Trophoblast cell (in vitro differentiated cells and primary cell): ENCODE measurements around the gene PDE4D.

ENCODE experiments used
- DNase-seq, 2 donors: peaks; one replicate each; pipeline ENCODE4 v3.0.0-alpha.2; 2016
- H2AFZ ChIP-seq: 2 replicates; pipeline ENCODE4 v1.6.1; 2013; ENCODE audit warnings: low read length, moderate library complexity, mild to moderate bottlenecking; ENCODE audit not compliant: insufficient read depth, poor library complexity
- H2AK5ac ChIP-seq: 2 replicates; pipeline ENCODE4 v1.6.1; 2013; ENCODE audit warnings: mild to moderate bottlenecking, low read length
- H2BK120ac ChIP-seq: 2 replicates; pipeline ENCODE4 v1.6.1; 2013; ENCODE audit warnings: low read length, mild to moderate bottlenecking, moderate library complexity; ENCODE audit not compliant: insufficient read depth, poor library complexity
- H2BK12ac ChIP-seq: 2 replicates; pipeline ENCODE4 v1.6.1; 2013; ENCODE audit warnings: mild to moderate bottlenecking, low read length, moderate library complexity
- H2BK5ac ChIP-seq: 2 replicates; pipeline ENCODE4 v1.6.1; 2013; ENCODE audit warnings: low read length, low read depth, moderate library complexity, mild to moderate bottlenecking; ENCODE audit not compliant: poor library complexity
- H3K14ac ChIP-seq: 2 replicates; pipeline ENCODE4 v1.6.1; 2013; ENCODE audit warnings: mild to moderate bottlenecking, low read length
- H3K18ac ChIP-seq: 2 replicates; pipeline ENCODE4 v1.6.1; 2013; ENCODE audit warnings: mild to moderate bottlenecking, low read length
- H3K23ac ChIP-seq: 2 replicates; pipeline ENCODE4 v1.6.1; 2013; ENCODE audit warnings: low read length
- H3K27ac ChIP-seq: 2 replicates; pipeline ENCODE4 v1.5.1; 2013; ENCODE audit warnings: low read depth, mild to moderate bottlenecking, inconsistent platforms, low read length, moderate library complexity
- H3K27me3 ChIP-seq: 2 replicates; pipeline ENCODE4 v1.6.1; 2013; ENCODE audit warnings: inconsistent platforms, mild to moderate bottlenecking, low read length, moderate library complexity; ENCODE audit not compliant: insufficient read depth
- H3K36me3 ChIP-seq, 2 experiments: 1 replicate in 1 of 2; 2 replicates in 1 of 2; pipeline ENCODE4 v1.6.1; 2013; ENCODE audit warnings: low read length in 2 of 2, mild to moderate bottlenecking in 2 of 2, moderate library complexity in 1 of 2; ENCODE audit not compliant: insufficient read depth in 2 of 2, control insufficient read depth in 1 of 2
- H3K4ac ChIP-seq: 2 replicates; pipeline ENCODE4 v1.6.1; 2013; ENCODE audit warnings: low read depth, mild to moderate bottlenecking, low read length, moderate library complexity
- H3K4me1 ChIP-seq, 2 experiments: 1 replicate in 1 of 2; 2 replicates in 1 of 2; pipeline ENCODE4 v1.6.1; 2013; ENCODE audit warnings: low read length in 2 of 2, mild to moderate bottlenecking in 2 of 2, moderate library complexity in 1 of 2; ENCODE audit not compliant: insufficient read depth in 2 of 2, control insufficient read depth in 1 of 2
- H3K4me2 ChIP-seq: 2 replicates; pipeline ENCODE4 v1.6.1; 2013; ENCODE audit warnings: inconsistent platforms, mild to moderate bottlenecking, low read length, moderate library complexity
- H3K4me3 ChIP-seq: 2 replicates; pipeline ENCODE4 v1.5.1; 2013; ENCODE audit warnings: mild to moderate bottlenecking, low read depth, low read length, inconsistent platforms
- H3K79me1 ChIP-seq: one replicate; pipeline ENCODE4 v1.6.1; 2013; ENCODE audit warnings: low read length
- H3K79me2 ChIP-seq: 2 replicates; pipeline ENCODE4 v1.6.1; 2013; ENCODE audit warnings: low read length, mild to moderate bottlenecking; ENCODE audit not compliant: control insufficient read depth, insufficient read depth, poor library complexity
- H3K9ac ChIP-seq: 2 replicates; pipeline ENCODE4 v1.6.1; 2013; ENCODE audit warnings: mild to moderate bottlenecking, low read length
- H3K9me3 ChIP-seq: 2 replicates; pipeline ENCODE4 v1.6.1; 2013; ENCODE audit warnings: low read depth, mild to moderate bottlenecking, control low read depth, inconsistent platforms, low read length; ENCODE audit not compliant: insufficient read depth
- H4K12ac ChIP-seq: 2 replicates; pipeline ENCODE4 v1.6.1; 2013; ENCODE audit warnings: low read depth, mild to moderate bottlenecking, low read length, moderate library complexity
- H4K8ac ChIP-seq: 2 replicates; pipeline ENCODE4 v1.6.1; 2013; ENCODE audit warnings: low read depth, mild to moderate bottlenecking, low read length, moderate library complexity
- H4K91ac ChIP-seq: one replicate; pipeline ENCODE4 v1.6.1; 2013; ENCODE audit warnings: low read depth, mild to moderate bottlenecking, low read length, moderate library complexity
- whole genome bisulfite sequencing: extraction: QIAGEN DNeasy Blood & Tissue Kit; methylation state at CpG from one replicate; pipeline ENCODE4 v1.1.7; 2013; ENCODE audit warnings: missing lambda C conversion rate; ENCODE audit not compliant: insufficient read length, insufficient coverage; ENCODE audit errors: extremely low coverage; 5-methylcytosine and 5-hydroxymethylcytosine counted together

PDE4D gene

DNA sequence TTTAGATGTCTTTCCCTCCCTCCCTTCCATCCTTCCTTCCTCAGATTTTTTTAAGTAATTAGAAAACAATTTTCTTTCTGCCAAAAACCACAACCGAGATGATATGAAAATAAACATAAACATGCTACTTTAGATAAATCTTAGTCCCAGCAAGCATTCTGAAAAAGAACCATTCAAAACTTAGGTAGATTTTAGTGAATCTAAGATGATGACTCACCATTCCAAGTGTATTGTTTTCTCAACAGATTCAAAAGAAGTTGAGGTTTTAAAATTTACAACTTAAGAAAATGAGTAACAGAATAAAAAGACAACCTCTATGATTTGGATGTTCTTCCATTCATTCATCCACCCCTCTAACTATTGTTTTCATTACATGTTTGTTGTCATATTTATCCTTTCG lies 465.1 kb downstream of the PDE4D start:
- H3K14ac ChIP-seq: no peak overlapping the region
- H2BK120ac ChIP-seq: no peak overlapping the region
- H3K9ac ChIP-seq: no peak overlapping the region
- WGBS: no CpG with 5 or more reads among the region's 2 CpGs
- no peaks in the 10 kb centered on the region for H3K36me3 ChIP-seq
- no peak overlapping the region for H3K4me3 ChIP-seq
- no peak overlapping the region for H2BK5ac ChIP-seq
- no peaks in the 10 kb centered on the region for H3K9me3 ChIP-seq
- no peak for DNase-seq
- H3K27ac ChIP-seq: no peak overlapping the region
- H2AFZ ChIP-seq: no peak overlapping the region
- H3K79me2 ChIP-seq: no peaks in the 10 kb centered on the region
- no peaks in the 10 kb centered on the region for H3K4me1 ChIP-seq
- H2AK5ac ChIP-seq: no peak overlapping the region
- H3K4ac ChIP-seq: no peak overlapping the region
- H3K4me2 ChIP-seq: no peak overlapping the region
- no peak overlapping the region for H4K91ac ChIP-seq
- no peak overlapping the region for H3K23ac ChIP-seq
- no peak overlapping the region for H3K18ac ChIP-seq
- H3K79me1 ChIP-seq: no peaks in the 10 kb centered on the region
- no peak overlapping the region for H4K8ac ChIP-seq
- no peaks in the 10 kb centered on the region for H3K27me3 ChIP-seq
- H2BK12ac ChIP-seq: no peak overlapping the region
- H4K12ac ChIP-seq: no peak overlapping the region

DNA sequence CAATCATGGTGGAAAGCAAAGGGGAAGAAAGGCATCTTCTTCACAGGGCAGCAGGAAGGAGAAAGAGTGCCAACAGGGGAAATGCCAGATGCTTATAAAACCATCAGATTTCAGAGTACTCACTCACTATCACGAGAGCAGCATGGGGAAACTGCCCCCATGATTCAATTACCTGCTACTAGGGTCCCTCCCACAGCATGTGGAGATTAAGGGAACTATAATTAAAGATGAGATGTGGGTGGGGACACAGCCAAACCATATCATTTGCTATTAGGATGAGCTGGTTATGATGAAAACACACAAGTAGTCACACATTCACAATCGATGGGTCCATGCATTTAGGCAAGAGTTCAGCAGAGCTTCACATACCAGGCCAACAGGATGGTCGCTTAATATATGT lies 469.0 kb downstream of the PDE4D start:
- no peaks in the 10 kb centered on the region for H3K79me1 ChIP-seq
- no CpG with 5 or more reads among the region's 3 CpGs for WGBS
- H3K4me3 ChIP-seq: no peak overlapping the region
- H3K4ac ChIP-seq: no peak overlapping the region
- H3K9me3 ChIP-seq: no peaks in the 10 kb centered on the region
- no peak overlapping the region for H2BK120ac ChIP-seq
- no peak overlapping the region for H3K14ac ChIP-seq
- no peaks in the 10 kb centered on the region for H3K79me2 ChIP-seq
- no peak overlapping the region for H3K27ac ChIP-seq
- no peak overlapping the region for H3K4me2 ChIP-seq
- no peak overlapping the region for H2AFZ ChIP-seq
- no peaks in the 10 kb centered on the region for H3K36me3 ChIP-seq
- no peak overlapping the region for H2BK5ac ChIP-seq
- no peak overlapping the region for H4K91ac ChIP-seq
- H3K4me1 ChIP-seq: no peaks in the 10 kb centered on the region
- H4K8ac ChIP-seq: no peak overlapping the region
- H4K12ac ChIP-seq: no peak overlapping the region
- no peak overlapping the region for H3K9ac ChIP-seq
- H3K27me3 ChIP-seq: no peaks in the 10 kb centered on the region
- DNase-seq: no peak
- H2AK5ac ChIP-seq: no peak overlapping the region
- no peak overlapping the region for H3K23ac ChIP-seq
- no peak overlapping the region for H3K18ac ChIP-seq
- H2BK12ac ChIP-seq: no peak overlapping the region

DNA sequence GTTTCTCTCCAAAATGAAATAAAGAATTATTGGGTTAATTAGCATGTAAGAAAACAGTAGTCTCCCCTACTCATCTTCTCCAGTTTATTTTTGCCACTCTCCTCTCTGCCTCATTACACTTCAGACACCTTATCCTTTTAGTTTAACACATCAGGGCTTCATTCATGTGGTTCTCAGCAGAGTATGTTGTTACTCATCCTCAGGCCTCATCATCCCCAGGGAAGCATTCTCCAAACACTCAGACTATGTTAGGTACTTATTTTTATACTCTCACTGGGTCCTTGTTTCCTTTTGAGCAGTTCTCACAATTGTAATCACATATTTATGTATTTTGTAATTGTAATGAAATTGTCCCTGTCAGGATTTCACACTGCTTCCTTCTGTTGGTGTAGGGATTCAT lies 470.5 kb downstream of the PDE4D start:
- no peak overlapping the region for H3K4me3 ChIP-seq
- H3K27me3 ChIP-seq: no peaks in the 10 kb centered on the region
- H3K9ac ChIP-seq: no peak overlapping the region
- no peak overlapping the region for H2AK5ac ChIP-seq
- no peak overlapping the region for H3K14ac ChIP-seq
- no peak overlapping the region for H4K8ac ChIP-seq
- no peak overlapping the region for H2AFZ ChIP-seq
- no peak overlapping the region for H2BK5ac ChIP-seq
- H3K23ac ChIP-seq: no peak overlapping the region
- H3K4me2 ChIP-seq: no peak overlapping the region
- H2BK120ac ChIP-seq: no peak overlapping the region
- no peak overlapping the region for H3K4ac ChIP-seq
- H2BK12ac ChIP-seq: no peak overlapping the region
- no peak overlapping the region for H4K12ac ChIP-seq
- H3K4me1 ChIP-seq: no peaks in the 10 kb centered on the region
- peak; percentile 43 to 69 for DNase-seq
- H3K79me1 ChIP-seq: no peaks in the 10 kb centered on the region
- H3K79me2 ChIP-seq: no peaks in the 10 kb centered on the region
- no peak overlapping the region for H3K27ac ChIP-seq
- no peaks in the 10 kb centered on the region for H3K9me3 ChIP-seq
- H3K18ac ChIP-seq: no peak overlapping the region
- no peaks in the 10 kb centered on the region for H3K36me3 ChIP-seq
- no peak overlapping the region for H4K91ac ChIP-seq

DNA sequence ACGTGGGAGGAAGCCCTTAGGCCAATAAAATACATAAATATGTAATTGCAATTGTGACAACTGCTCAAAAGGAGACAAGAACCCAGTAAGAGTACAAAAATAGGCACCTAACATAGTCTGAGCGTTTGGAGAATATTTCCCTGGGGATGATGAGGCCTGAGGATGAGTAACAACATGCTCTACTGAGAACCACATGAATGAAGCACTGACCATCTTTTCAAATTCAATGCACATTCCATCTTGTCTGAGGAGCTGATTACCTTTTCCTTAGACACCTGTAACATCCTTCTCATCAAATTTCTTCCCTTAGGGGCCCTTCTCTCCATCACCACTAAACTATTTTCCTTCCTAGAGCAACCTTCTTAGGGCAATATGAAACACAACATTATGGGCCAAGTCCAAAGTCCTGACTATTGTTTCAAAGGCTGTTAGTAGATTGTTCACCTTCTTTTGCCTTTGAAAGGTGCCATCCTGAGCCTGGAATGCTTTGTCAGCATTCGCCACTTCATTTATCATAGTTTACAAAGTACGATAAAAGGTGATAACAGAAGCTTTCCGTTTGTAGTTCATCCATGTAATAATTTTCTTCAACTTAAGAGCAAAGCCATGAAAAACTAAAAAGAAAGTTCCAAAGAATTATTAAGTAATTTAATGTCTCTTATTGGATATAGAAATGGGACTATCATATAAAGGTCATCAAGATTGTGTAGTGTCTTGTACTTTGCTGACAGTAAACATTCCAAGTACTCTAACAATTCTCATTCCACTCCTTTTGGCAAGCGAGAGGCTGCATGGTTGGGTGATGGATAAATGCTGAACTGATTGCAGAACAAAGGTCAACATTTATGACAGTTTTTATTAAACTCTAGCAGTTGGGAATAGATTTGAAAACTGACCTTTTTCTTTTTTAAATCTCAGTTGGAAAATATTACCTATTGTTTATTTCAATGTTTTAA lies 471.3 kb downstream of the PDE4D start:
- Histone ChIP-seq H3K9me3 (no peaks in the 10 kb centered on the region), H3K14ac (no peak overlapping the region), H3K79me1 (no peaks in the 10 kb centered on the region), H2BK12ac (no peak overlapping the region), H4K12ac (no peak overlapping the region), H3K36me3 (no peaks in the 10 kb centered on the region), H3K79me2 (no peaks in the 10 kb centered on the region), H2AFZ (no peak overlapping the region), H3K4me1 (no peaks in the 10 kb centered on the region), H4K8ac (no peak overlapping the region), H4K91ac (no peak overlapping the region), H3K18ac (no peak overlapping the region), H3K27me3 (no peaks in the 10 kb centered on the region), H2AK5ac (no peak overlapping the region), H3K4me2 (no peak overlapping the region), H3K4me3 (no peak overlapping the region), H3K23ac (no peak overlapping the region), H2BK5ac (no peak overlapping the region), H3K4ac (no peak overlapping the region), H3K9ac (no peak overlapping the region), H2BK120ac (no peak overlapping the region), H3K27ac (no peak overlapping the region)
- no CpG with 5 or more reads among the region's 6 CpGs for WGBS
- DNase-seq: peak; percentile 67 to 85
